ENCODE results near the gene CD52. TPM values are rescaled to one million over a fixed set of nuclear protein-coding genes. Genes with fewer than 3 reads are reported as not detected.

Gene CD52
- total and polyA plus RNA-seq, 2 of the 4 experiments (the other 2 are of a cell fraction) = 1.6 TPM; not detected in 1

DNA sequence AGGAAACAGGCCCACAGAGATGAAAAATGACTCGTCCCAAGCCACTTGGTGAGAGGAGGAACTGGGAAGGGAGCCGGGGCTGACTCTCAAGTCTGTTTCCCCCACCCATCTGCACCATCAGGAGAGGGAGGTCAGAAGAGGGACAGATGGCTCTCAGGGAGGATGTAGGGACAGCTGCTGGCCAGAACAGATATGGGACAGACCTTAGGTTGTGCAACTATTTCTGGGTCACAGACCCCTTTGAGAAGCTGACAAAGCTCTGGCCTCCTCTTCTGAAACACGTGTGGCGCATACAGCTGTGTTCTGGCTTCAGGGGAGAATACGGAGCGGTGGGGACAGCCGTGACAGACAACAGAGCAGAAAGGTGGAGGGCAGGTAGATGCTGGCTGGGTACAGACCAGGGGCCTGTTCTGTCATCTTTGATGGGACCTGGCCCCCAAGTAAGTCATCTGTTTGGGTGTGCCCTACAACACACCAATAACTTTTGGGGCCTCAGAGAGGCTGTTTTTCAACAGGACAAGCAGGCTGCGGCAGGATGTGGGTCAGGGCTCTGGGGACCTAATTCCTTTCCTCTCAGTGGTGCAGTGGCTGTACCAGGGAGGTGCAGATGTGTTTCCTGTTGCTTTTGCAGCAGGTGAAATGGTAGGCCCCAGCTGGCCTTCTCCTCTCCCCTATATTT is 30.6 kb upstream of the CD52 start:
- H3K9ac ChIP-seq (ENCODE audit: low read depth, low read length) = no peak overlapping the region
- peaks cover 10% of the 10 kb centered on the region; the same call in 1 of the 2 replicates for H3K36me3 ChIP-seq (ENCODE audit: control insufficient read depth, insufficient read depth, low read length)
- no peak overlapping the region for H3K56ac ChIP-seq (ENCODE audit: extremely low read depth, insufficient read depth, low read length)
- H3K79me1 ChIP-seq (ENCODE audit: low read depth in 1 of 2, low read length in 2 of 2) = peaks cover 14 to 47% of the 10 kb centered on the region in 2 experiments
- H3K4me3 ChIP-seq (ENCODE audit: insufficient read depth, low read depth, low read length) = no peak overlapping the region
- no peaks in the 10 kb centered on the region for H3K9me3 ChIP-seq (ENCODE audit: control insufficient read depth, insufficient read depth, low read length)
- POLR2A ChIA-PET (ENCODE audit: unreplicated experiment) = no interaction called here
- DNase-seq (peak; percentile 21), ATAC-seq (ENCODE audit: low read depth) (no peak)
- no peak overlapping the region for H4K5ac ChIP-seq (ENCODE audit: low read depth, low read length)
- H3K4me1 ChIP-seq (ENCODE audit: control insufficient read depth, insufficient read depth, low read length) = peaks cover 30% of the 10 kb centered on the region
- H2AK9ac ChIP-seq (replicated peaks; ENCODE audit: low read depth, low read length, poor library complexity) = peak overlapping the region; percentile 34
- BruUV-seq (replicated peaks) = no TSS peak
- H4K91ac ChIP-seq (ENCODE audit: insufficient read depth, low read depth, low read length) = no peak overlapping the region
- no peaks in the 10 kb centered on the region for H3K27me3 ChIP-seq (ENCODE audit: control insufficient read depth, insufficient read depth, low read length)
- no peak overlapping the region for H2BK120ac ChIP-seq (ENCODE audit: low read depth, low read length)
- no peak overlapping the region for H3K18ac ChIP-seq (ENCODE audit: low read depth, low read length)
- H3K23ac ChIP-seq (ENCODE audit: low read depth, low read length) = no peak overlapping the region
- H2BK20ac ChIP-seq (ENCODE audit: low read depth, low read length) = no peak overlapping the region
- H2BK5ac ChIP-seq (ENCODE audit: low read depth, low read length, poor library complexity, severe bottlenecking) = no peak overlapping the region
- H4K8ac ChIP-seq (ENCODE audit: low read depth in 2 of 2, low read length in 2 of 2) = no peak overlapping the region
- WGBS, 2 experiments (ENCODE audit: extremely low coverage in 2 of 2, insufficient read length in 1 of 2) = no CpG with 5 or more reads among the region's 8 CpGs
- in situ Hi-C loops (cut with MboI; ENCODE audit: low sequenced_read_pairs) (no loop called here), intact Hi-C loops (cut with micrococcal nuclease) (no loop called here), dilution Hi-C loops (cut with HindIII; ENCODE audit: low sequenced_read_pairs, unreplicated experiment) (no loop called here)
- CTCF ChIA-PET = no interaction called here
- no peak overlapping the region for H2AFZ ChIP-seq (replicated peaks; ENCODE audit: low read length, poor library complexity)
- 0 out of 2 replicates have a peak overlapping the region, but pooled peaks have one; percentile 25 for H2AK5ac ChIP-seq (ENCODE audit: low read depth, low read length)
- no peak overlapping the region for H3K4me2 ChIP-seq (ENCODE audit: low read depth, low read length)
- no peak overlapping the region for H3K14ac ChIP-seq (replicated peaks; ENCODE audit: low read depth, low read length)
- no peak for TF ChIP-seq MAZ (IDR thresholded peaks at IDR 0.05; ENCODE audit: borderline replicate concordance, low read depth, low read length)
- peak overlapping the region; percentile 35 for H3K4ac ChIP-seq (ENCODE audit: low read depth, low read length)
- H3K27ac ChIP-seq (ENCODE audit: insufficient read depth, low read length) = no peak overlapping the region
- H4K20me1 ChIP-seq (ENCODE audit: insufficient read depth, low read length) = peaks cover 15% of the 10 kb centered on the region
- H2BK15ac ChIP-seq (ENCODE audit: low read depth, low read length) = no peak overlapping the region
- peaks cover 31% of the 10 kb centered on the region for H3K9me1 ChIP-seq (ENCODE audit: insufficient read depth, low read length)
